Measurements from ENCODE around the gene SMAD6.
"Not testable (repeated sequence)": the region's sequence is repeated elsewhere in the genome, so short reads cannot be mapped to it uniquely, and the experiment has no call there.

SMAD6 gene

GRCh38 chr15:66742286-66742685 lies 40.2 kb downstream of the SMAD6 start:
- DNase-seq (ENCODE audit: low spot score): no peak

DNA sequence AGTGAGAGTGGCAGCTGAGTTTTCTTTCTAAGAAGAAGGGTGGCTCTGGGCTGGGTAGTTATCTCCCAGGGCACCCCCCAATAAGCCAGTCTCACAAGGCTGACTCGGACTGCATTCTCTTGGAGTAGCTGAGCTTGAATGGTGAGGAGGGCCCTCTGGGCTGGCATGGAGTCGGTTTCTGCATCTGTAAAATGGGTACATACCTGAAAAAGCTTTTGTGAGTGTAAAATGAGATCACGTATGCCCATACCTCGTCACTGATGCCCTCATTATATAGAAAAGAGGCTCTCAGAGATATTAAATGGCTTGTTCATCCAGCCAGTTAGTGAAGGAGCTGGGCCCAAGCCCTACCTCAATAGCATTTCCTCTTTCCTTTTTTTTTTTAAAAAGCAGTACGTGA lies 41.2 kb downstream of the SMAD6 start:
- no peak for DNase-seq (ENCODE audit: low spot score)

DNA sequence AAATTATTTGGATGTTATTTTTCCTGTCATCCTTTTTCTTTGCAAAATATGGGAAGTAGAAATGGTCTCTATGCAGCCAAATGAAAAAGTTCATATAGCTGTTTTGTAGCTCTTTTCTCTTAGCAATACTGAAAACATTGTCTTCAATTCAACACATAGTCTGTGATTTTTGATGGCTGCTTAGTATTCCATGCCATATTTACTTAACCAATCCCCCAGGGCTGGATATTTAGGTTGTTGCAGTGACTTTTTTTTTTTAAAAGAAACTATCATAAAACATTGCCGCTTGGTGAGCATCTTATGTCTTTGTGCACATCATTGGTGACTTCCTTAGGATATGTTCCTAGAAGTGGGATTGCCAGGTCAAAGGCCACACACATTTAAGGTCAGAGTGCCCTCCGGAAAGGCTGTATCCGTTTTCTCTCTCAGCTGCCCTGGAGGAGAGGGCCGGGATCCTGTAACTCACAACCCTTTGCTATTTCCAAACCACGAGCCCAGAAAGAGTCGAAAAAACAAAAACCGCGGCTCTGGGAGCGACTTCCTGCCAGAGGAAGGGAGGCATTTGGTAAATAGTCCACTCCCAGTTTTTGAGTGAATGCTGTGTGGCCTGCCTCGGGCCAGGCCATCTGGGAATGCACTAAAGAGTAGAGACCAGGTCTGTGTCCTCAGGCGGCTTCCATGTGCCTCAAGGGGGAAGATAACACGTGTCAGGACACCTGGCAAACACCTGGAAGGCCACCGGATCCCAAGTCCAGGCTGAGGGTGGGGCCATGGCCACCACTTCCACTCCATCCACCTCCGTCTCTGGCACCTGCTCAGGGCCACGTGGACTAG lies 41.9 kb downstream of the SMAD6 start:
- DNase-seq (ENCODE audit: low spot score): no peak

- DNase-seq (ENCODE audit: low spot score): no peak
Observed at GRCh38 chr15:66744610-66745279, 42.7 kb downstream of the SMAD6 start.

DNA sequence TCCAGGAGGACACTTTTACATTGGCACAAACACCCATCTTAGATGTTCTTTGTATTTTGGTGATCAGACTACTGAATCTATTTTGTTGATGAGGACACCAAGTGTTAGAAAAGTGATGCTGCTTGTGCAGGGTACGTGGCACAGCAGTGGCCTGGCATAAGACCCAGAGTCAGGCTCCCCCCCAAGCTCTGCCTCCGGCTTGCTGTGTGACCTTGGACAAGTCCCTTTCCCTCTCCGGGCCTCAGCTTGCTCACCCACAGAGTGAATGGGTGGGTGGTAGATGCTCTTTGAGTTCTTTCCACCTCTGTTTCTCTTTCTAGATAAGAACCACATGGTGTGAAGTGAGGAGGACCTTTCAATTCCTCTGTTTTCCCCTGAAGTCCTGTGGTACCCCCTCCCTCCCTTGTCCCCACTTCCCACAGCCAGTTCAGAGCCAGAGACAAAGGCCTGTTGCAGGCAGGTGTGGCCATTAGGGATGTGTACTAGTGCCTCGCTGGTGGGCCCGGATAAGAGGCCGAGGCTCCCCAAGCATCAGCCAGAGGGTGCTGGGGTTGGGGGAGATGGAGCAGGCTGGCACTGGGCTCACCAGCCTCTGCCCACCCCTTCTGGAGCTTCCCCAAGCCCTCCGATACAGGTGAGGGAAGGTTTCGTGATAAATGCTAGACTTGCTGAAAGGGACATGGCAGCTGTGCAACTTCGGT lies 43.6 kb downstream of the SMAD6 start:
- DNase-seq (ENCODE audit: low spot score): no peak

DNA sequence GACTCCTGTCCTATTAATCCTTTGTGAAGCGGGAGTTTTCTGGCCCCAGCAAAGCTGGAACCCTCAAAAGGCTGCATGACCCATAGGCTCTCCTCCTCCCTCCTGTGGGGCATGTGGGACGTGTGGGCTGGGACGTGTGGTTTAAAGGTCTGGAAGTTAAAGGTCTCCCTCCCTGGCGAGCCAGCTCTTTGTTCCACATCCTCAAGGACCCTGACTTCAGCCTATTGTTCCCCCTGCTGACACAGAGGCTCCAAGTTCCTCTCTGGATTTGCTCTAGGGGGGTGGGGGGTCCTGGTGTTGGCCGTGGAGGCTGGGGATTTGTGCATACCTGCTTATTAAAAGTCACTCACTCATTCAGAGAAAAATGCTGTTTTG lies 44.2 kb downstream of the SMAD6 start:
- DNase-seq (ENCODE audit: low spot score): no peak

GRCh38 chr15:66747223-66747622 lies 45.2 kb downstream of the SMAD6 start:
- DNase-seq (ENCODE audit: low spot score): no peak

GRCh38 chr15:66747886-66748707 lies 46.1 kb downstream of the SMAD6 start:
- no peak for DNase-seq (ENCODE audit: low spot score)

GRCh38 chr15:66748708-66749035 lies 46.6 kb downstream of the SMAD6 start:
- DNase-seq (ENCODE audit: low spot score): no peak

DNA sequence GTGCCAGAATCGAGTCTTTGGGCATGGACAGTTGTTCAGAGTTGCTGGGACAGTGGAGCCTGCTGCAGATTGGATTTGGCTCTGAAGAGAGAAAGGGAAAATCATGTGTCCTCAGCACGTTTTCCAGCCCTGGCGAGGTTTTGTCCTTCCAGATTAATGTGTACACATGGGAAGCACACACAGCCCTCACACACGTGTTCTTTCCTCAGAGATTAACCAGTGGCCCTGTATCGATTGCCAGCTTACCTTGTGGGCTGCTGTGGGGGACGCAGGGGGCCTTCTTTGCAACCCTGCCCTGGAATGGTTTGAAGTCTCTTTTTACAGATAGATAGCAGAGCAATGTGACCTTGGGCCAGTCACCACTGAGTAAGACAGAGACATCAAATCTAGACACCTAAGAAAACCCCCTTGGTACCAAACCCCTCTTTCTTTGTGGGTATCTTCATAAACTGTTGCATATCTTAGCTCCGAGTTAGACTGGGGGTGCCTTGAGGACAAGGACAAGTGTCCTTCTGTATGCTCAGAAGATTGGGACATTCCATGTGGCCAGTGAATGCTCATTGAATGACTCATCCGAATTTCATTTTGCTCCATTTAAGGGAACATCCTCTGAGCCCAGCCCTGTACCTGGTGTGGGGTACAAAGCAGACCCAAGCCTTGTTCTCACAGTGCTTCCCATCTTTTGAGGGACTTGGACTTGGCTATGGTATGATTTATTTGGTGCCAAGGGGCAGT lies 48.0 kb downstream of the SMAD6 start:
- no peak for DNase-seq (ENCODE audit: low spot score)

DNA sequence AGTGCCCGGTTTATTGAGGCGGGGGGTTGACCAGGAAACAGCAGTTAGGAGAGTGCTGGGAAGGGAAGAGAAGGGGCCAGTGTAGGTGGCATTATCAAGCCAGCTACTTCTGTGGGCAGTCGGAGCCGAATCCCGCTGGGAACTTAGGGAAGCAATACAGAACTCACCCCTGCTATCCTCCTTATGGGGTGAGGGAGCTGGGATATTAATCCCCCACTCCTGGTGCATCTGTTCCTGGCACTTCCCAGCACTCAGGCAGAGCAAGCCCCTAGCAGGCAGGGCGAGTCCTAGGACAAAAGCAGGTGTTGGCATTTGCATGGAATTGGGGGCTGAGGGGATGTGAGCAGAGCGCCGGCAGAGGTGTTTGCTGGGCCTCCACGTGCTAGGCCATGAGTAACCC lies 48.6 kb downstream of the SMAD6 start:
- no peak for DNase-seq (ENCODE audit: low spot score)

GRCh38 chr15:66751579-66751978 lies 49.5 kb downstream of the SMAD6 start:
- no peak for DNase-seq (ENCODE audit: low spot score)

DNA sequence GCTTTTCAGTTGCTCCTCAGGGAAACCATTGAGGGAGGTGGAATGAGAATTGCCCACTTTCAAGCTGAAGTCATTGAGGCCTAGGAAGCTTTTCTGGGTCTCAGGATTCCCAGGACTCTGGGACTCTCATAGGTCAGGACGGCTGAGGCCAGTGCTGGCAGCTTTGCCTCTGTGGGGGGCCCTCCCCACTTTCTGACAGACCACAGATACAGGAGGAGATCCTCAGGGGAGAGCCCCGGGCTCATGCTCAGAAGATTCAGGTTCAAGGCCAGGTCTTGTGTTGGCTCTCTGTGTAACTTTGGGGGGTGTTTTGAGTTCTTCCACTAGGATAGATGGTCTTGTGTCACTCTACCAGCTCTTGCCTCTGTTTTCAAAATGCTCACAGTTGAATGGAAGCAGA lies 50.0 kb downstream of the SMAD6 start:
- DNase-seq (ENCODE audit: low spot score): no peak

DNA sequence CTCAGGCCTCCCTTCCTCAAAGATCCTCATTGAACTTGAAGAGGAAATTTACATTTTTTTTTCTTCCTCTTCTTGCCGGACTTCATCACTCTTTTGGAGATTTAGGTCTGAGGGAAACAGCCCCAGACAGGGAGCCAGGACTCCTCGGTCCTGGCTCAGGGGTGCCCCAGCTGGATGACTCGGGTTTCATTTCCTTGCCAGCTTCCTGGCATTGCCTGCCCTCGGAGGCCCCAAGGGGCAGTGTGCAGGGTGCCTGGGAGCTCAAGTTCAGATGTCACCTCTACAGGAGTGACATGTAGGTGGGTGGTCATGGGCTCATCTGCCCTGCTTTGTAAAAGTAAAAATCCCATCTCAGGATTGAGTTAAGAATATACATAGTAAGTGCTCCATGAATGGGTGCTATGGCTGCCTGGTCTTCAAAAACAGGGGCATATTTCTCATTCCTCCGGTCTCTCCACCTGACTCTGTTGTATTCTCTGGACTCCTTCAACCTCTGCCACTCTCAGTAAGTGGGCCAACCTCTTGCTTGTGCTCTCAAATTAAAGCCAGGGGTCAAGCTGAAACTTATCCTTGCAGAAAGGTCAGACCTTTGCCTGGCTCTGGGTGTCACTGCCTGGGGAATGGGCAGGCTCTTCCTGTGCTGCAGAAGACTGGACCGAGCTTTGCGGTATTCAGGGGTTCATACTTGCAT lies 51.8 kb downstream of the SMAD6 start:
- no peak for DNase-seq (ENCODE audit: low spot score)

GRCh38 chr15:66754789-66755188 lies 52.8 kb downstream of the SMAD6 start:
- DNase-seq (ENCODE audit: low spot score): no peak

DNA sequence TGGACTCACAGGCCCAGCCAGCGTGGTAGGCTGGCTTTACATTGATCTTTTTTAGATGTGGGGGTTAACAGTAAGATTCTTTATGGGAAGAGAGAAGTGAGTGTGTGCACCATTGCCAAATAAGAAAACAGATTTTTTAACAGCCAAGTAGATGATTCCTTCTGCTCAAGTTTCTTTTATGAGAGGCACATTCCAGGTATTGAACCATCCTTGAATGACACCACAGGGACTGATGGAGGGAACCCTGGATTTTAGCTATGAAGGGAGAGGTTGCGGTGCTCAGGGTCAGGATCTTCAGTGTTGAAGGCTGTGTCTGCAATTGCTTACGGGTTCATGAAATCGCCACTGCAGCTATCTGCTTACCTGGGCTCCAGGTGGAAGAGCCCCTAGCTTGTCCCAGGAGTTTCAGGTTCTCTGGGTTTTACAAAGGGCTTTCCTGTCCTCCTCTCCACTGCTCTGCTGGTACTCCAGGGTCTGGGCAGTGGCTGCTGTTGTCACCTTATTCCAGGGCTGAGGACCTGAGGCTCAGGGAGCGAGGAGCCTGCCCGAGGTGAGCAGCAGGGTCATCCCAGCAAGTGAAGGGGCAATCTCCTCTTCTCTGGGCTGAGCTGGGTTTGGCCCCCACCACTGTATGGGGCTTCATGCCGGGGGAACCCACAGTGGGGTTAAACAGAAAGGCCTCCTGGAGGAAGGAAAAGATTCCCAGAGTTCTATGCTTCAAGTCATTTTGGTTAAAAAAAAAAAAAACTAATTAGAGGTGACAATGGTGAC lies 53.4 kb downstream of the SMAD6 start:
- DNase-seq (ENCODE audit: low spot score): no peak

- no peak for DNase-seq (ENCODE audit: low spot score)
Observed at GRCh38 chr15:66756295-66756694, 54.3 kb downstream of the SMAD6 start.

- no peak for DNase-seq (ENCODE audit: low spot score)
Observed at GRCh38 chr15:66757030-66757429, 55.0 kb downstream of the SMAD6 start.

GRCh38 chr15:66757521-66757920 lies 55.5 kb downstream of the SMAD6 start:
- DNase-seq (ENCODE audit: low spot score): no peak

GRCh38 chr15:66758217-66758616 lies 56.2 kb downstream of the SMAD6 start:
- not testable (repeated sequence) for DNase-seq (ENCODE audit: low spot score)
